ENCODE data around the gene GNG7.

GRCh38 chr19:2652504-2653099 is 49.9 kb downstream of the GNG7 start:
- TF ChIP-seq POLR2AphosphoS5 (IDR thresholded peaks at IDR 0.05; ENCODE audit: low read depth, low read length) = no peak
- no peak for TF ChIP-seq POLR2A (IDR thresholded peaks at IDR 0.05; ENCODE audit: low read depth, low read length)
